Measurements from ENCODE around the gene PARP14. TPM values are rescaled to one million over a fixed set of nuclear protein-coding genes. Genes with fewer than 3 reads are reported as not detected.

PARP14 gene
- polyA plus RNA-seq, 4 donors, result 14.7 to 30.9 (median 24.4) TPM

DNA sequence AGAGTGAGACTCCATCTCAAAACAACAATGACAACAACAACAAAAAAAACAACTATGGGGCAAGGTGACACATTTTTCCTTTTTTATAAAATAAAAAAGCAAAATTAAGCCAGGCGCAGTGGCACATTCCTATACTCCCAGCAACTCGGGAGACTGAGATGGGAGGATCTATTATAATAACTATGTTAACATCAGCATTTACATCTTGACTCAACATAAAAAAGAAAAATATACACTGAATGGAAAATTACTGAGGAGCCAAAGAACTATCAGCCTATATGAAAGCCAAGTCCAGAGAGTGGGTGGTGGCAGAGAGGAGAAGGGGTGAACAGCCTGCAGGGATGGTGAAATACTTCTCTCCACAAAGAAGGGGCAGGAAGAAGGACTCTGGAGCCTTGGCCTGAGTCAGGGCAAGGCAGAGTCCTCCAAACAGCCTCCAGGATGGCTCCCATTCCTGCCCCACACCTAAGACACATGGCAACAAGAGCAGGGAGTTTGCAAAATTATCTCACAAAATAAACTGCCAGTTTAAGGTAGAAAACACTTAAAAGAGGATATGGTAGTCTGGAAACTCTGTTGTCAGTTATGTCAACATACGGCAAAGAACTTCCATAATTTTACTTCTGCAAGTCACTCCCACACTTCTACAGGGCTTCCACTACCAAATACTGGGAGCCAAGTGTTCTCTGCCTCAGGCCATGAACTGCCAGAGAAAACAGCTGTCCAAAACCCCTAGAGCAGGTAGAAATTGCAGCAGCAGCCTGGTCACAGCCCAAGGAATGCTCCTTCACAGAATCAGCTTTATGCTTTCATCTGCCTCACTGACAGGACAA is 87.1 kb downstream of the PARP14 start:
- DNase-seq (ENCODE audit: low read depth in 4 of 4, low spot score in 3 of 4), result no peak

DNA sequence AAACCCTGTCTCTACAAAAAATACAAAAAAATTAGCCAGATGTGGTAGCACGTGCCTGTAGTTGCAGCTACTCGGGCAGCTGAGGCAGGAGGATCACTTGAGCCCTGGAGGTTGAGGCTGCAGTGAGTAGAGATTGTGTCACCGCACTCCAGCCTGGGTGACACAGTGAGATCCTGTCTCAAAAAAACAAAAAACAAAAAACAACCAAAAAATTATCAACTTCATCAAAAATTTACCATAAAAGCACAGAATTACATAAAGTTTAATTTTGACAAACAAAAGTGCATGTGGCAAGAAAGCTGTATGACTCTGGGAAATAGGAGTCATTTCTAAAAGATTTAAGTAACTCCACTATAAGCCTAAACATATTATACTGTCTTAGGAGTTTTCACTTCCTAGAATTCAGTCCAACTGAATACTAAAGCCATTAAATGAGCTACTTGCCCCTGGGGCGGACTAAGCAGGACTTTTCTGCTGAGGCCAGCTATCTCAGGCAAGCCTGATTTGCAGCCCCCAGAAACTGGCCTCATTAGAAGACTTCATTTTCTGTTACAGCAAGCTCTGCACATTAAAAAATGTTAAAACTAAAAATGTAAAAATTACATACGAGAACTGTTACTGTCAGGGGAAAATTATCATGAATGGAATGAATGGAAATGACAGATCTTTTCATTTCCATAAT is 90.0 kb downstream of the PARP14 start:
- no peak for DNase-seq (ENCODE audit: low read depth in 4 of 4, low spot score in 3 of 4)

DNA sequence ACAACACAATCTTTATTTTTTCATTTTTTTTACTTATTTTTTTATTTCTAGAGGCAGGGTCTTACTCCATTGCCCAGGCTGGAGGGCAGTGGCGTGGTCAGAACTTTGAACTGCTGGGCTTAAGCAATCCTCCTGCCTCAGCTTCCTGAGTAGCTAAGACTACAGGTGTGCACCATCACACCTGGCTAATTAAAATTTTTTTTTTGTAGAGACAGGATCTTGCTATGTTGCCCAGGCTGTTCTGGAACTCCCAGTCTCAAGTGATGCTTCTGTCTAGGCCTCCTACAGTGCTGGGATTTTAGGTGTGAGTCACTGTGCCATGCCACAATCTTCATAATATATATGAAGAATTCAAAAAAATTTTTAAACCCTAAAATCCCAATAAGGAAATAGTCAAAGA is 92.2 kb downstream of the PARP14 start:
- DNase-seq (ENCODE audit: low read depth in 4 of 4, low spot score in 3 of 4), result no peak

DNA sequence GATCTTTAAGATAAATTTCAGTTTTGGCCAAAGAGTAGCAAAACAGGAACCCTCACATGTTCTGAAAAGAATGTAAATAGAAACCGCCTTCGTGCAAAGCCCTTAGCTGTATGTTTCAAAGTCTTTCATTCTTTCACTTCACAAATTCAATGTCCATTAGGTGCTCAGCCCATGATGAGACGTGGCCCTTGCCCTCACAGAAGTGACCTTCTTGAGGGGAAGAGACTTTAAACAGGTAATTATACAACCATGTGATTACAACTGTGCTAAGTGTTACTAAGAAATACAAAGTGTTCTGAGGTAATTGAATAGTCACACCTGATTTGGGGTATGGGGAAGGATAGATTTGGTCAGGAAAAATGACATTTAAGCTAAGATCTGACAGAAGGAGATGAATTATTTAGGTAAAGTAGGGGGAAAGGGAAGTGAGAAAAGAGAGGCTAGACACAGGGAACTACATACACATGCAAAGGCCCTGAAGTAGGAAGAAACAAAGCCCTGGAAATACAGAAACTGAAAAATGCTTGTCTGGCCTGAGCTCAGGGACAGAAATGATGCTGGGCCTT is 93.4 kb downstream of the PARP14 start:
- DNase-seq (ENCODE audit: low read depth in 4 of 4, low spot score in 3 of 4), result no peak

DNA sequence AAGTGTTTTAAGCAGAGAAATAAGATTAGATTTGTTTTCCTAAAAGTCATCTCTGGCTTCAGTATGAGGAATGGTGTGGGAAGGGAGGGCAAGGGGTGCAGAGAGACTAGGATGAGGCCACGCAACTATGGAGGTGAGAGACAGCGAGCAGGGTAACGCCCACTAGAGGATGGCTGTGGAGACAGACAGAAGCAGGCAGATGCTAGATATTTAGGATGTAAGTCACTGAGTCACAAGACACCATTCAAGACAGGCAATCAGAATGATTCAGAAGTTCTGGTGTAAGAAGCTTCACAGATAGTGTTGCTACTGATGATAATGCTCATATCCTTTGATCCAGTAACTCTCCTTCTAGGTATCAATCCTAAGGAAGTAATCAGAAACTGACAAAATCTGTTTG is 93.9 kb downstream of the PARP14 start:
- no peak for DNase-seq (ENCODE audit: low read depth in 4 of 4, low spot score in 3 of 4)

DNA sequence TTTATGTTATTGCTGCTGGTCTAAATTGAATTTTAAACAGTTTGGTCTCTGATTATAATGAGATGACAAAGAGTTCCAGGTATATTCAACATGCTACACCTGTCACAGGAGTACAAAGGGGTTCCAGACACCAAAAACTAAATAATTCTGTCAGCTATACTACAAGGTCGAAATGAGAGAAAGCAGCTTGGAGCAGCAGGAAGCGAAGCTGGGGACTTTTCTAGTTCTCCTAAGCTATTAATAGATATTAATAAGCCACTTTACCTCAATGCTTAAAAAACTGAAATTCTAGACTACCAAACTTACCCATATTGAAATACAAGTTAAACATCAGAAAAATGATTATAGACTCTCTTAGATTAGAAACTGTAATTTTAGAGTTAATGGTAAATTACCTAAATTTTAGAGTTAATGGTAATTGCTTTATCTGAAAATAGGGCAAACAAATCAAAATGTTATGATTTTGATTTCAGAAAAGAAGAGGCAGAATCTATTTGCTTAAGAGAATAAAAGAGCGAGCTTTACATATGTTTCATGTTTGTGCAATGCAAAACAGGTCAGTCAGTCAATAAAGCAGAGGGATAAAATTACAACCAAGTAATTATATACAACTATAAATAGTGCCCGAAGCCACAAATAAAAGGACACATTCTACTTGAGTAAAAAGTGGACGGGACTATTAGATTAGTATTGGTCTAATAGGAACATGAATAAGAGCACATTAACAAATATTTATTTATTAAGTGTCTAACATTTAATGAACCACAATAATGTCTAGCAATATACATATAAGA is 96.2 kb downstream of the PARP14 start:
- no peak for DNase-seq (ENCODE audit: low read depth in 4 of 4, low spot score in 3 of 4)

DNA sequence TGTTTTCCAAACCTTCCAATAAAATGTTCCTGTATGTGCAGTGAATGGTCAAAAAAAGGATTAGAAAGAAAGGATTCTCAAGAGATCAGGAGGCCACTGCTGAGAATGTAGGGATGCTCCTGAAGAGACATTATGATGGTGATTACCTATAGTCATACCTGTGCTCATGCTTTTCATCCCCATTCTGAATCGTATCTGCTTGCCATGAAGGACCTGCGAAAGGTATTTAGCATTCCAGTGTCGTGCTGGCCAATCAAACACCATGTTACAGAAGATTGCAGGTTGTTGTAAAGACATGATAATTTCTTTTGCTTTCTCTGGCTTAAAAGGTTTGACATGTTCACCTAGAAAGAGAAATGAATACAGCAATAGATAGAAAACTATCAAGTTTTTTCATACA is 96.9 kb downstream of the PARP14 start:
- DNase-seq (ENCODE audit: low read depth in 4 of 4, low spot score in 3 of 4), result no peak

Other genes with a start within 250 kb of the PARP14 start
- 10 to 100 TPM; 38.6 to 54.6 (median 48.6) TPM for gene KPNA1, start 165.9 kb upstream of the PARP14 start, polyA plus RNA-seq (ENCODE audit: insufficient read length in 4 of 4)
- gene PARP9, start 116.5 kb upstream of the PARP14 start, polyA plus RNA-seq (ENCODE audit: insufficient read length in 4 of 4), result 10 to 100 TPM; 13.3 to 17.0 (median 15.5) TPM
- 10 to 100 TPM; 13.9 to 15.9 (median 14.3) TPM for gene DTX3L, start 116.5 kb upstream of the PARP14 start, polyA plus RNA-seq (ENCODE audit: insufficient read length in 4 of 4)
- 1 to 10 TPM in 1 of 4 donors, under 1 TPM in 3; 0.24 to 1.1 (median 0.44) TPM for gene PARP15, start 103.2 kb upstream of the PARP14 start, polyA plus RNA-seq (ENCODE audit: insufficient read length in 4 of 4)
- 10 to 100 TPM in 3 of 4 donors, 1 to 10 TPM in 1; 9.2 to 15.6 (median 11.6) TPM for gene HSPBAP1, start 113.0 kb downstream of the PARP14 start, polyA plus RNA-seq (ENCODE audit: insufficient read length in 4 of 4)
- gene SLC49A4, start 114.2 kb downstream of the PARP14 start, polyA plus RNA-seq (ENCODE audit: insufficient read length in 4 of 4), result 10 to 100 TPM in 3 of 4 donors, 1 to 10 TPM in 1; 8.5 to 17.7 (median 14.8) TPM